ENCODE measurements around the gene MCC. TPM values are rescaled to one million over a fixed set of nuclear protein-coding genes. Genes with fewer than 3 reads are reported as not detected.

Gene MCC
- total RNA-seq, 1 donor from 2014 or later: 18.9 TPM

- no peak for TF ChIP-seq CTCF (IDR thresholded peaks at IDR 0.05; ENCODE audit: unreplicated experiment)
- Mint-ChIP-seq H3K4me3 (ENCODE audit: low read depth) (no peak overlapping the region), H3K36me3 (ENCODE audit: insufficient read depth) (no peaks in the 10 kb centered on the region), H3K9me3 (ENCODE audit: low read depth) (no peaks in the 10 kb centered on the region), H3K27ac (no peak overlapping the region), H3K4me1 (ENCODE audit: low read depth) (peaks cover 25% of the 10 kb centered on the region), H3K27me3 (no peaks in the 10 kb centered on the region)
- no peak for DNase-seq (ENCODE audit: low spot score, unreplicated experiment)
Observed at GRCh38 chr5:113178073-113178779, 310.0 kb downstream of the MCC start.

- Mint-ChIP-seq H3K27ac (no peak overlapping the region), H3K27me3 (no peaks in the 10 kb centered on the region), H3K9me3 (ENCODE audit: low read depth) (no peaks in the 10 kb centered on the region), H3K4me1 (ENCODE audit: low read depth) (peaks cover 25% of the 10 kb centered on the region), H3K36me3 (ENCODE audit: insufficient read depth) (no peaks in the 10 kb centered on the region), H3K4me3 (ENCODE audit: low read depth) (no peak overlapping the region)
- no peak for TF ChIP-seq CTCF (IDR thresholded peaks at IDR 0.05; ENCODE audit: unreplicated experiment)
- DNase-seq (ENCODE audit: low spot score, unreplicated experiment): no peak
Observed at GRCh38 chr5:113177225-113177624, 311.0 kb downstream of the MCC start.

- H3K4me1 Mint-ChIP-seq (ENCODE audit: low read depth): peaks cover 25% of the 10 kb centered on the region
- H3K36me3 Mint-ChIP-seq (ENCODE audit: insufficient read depth): no peaks in the 10 kb centered on the region
- TF ChIP-seq CTCF (IDR thresholded peaks at IDR 0.05; ENCODE audit: unreplicated experiment): no peak
- no peak overlapping the region for H3K27ac Mint-ChIP-seq
- no peak overlapping the region for H3K4me3 Mint-ChIP-seq (ENCODE audit: low read depth)
- no peak for DNase-seq (ENCODE audit: low spot score, unreplicated experiment)
- H3K9me3 Mint-ChIP-seq (ENCODE audit: low read depth): no peaks in the 10 kb centered on the region
- no peaks in the 10 kb centered on the region for H3K27me3 Mint-ChIP-seq
Observed at GRCh38 chr5:113176734-113177133, 311.5 kb downstream of the MCC start.

GRCh38 chr5:113176196-113176595 lies 312.1 kb downstream of the MCC start:
- H3K27me3 Mint-ChIP-seq: no peaks in the 10 kb centered on the region
- H3K4me3 Mint-ChIP-seq (ENCODE audit: low read depth): no peak overlapping the region
- no peaks in the 10 kb centered on the region for H3K9me3 Mint-ChIP-seq (ENCODE audit: low read depth)
- DNase-seq (ENCODE audit: low spot score, unreplicated experiment): no peak
- peaks cover 25% of the 10 kb centered on the region for H3K4me1 Mint-ChIP-seq (ENCODE audit: low read depth)
- H3K36me3 Mint-ChIP-seq (ENCODE audit: insufficient read depth): no peaks in the 10 kb centered on the region
- no peak overlapping the region for H3K27ac Mint-ChIP-seq
- TF ChIP-seq CTCF (IDR thresholded peaks at IDR 0.05; ENCODE audit: unreplicated experiment): no peak

GRCh38 chr5:113172231-113172826 lies 315.9 kb downstream of the MCC start:
- no peaks in the 10 kb centered on the region for H3K27me3 Mint-ChIP-seq
- no peak for DNase-seq (ENCODE audit: low spot score, unreplicated experiment)
- no peak overlapping the region for H3K27ac Mint-ChIP-seq
- no peak overlapping the region for H3K4me3 Mint-ChIP-seq (ENCODE audit: low read depth)
- no peaks in the 10 kb centered on the region for H3K9me3 Mint-ChIP-seq (ENCODE audit: low read depth)
- TF ChIP-seq CTCF (IDR thresholded peaks at IDR 0.05; ENCODE audit: unreplicated experiment): no peak
- no peaks in the 10 kb centered on the region for H3K36me3 Mint-ChIP-seq (ENCODE audit: insufficient read depth)
- H3K4me1 Mint-ChIP-seq (ENCODE audit: low read depth): peaks cover 27% of the 10 kb centered on the region

Measured in progenitor cell of endocrine pancreas (in vitro differentiated cells).